ENCODE results near the gene ATP6AP2.

Gene ATP6AP2

GRCh38 chrX:40646489-40647306, 65.9 kb downstream of the ATP6AP2 start:
- DNase-seq = no peak

GRCh38 chrX:40647307-40648197, 66.8 kb downstream of the ATP6AP2 start, which contains the start of gene CXorf38:
Gene CXorf38, minus strand, starts transcription at chrX:40647561. Its CDS starts 41 bp downstream, at chrX:40647520.
- DNase-seq = peak; percentile 88

- DNase-seq = peak; percentile 70
These were observed 71.0 kb downstream of the ATP6AP2 start for GRCh38 chrX:40651620-40652223.

GRCh38 chrX:40652664-40653063, 71.9 kb downstream of the ATP6AP2 start:
- DNase-seq = no peak

- no peak for DNase-seq
These were observed 72.8 kb downstream of the ATP6AP2 start for GRCh38 chrX:40653535-40653934.

All from CD4-positive, alpha-beta T cell treated with Interleukin-4 for 4 hours (primary cell).